ENCODE results near the gene TMEM150A. TPM values are rescaled to one million over a fixed set of nuclear protein-coding genes. Genes with fewer than 3 reads are reported as not detected.

Gene TMEM150A
- total and polyA plus RNA-seq, 7 donors = 7.4 to 29.9 (median 18.4) TPM

- no peak for DNase-seq
- H3K4me1 ChIP-seq = no peaks in the 10 kb centered on the region
- intact Hi-C loops (cut with DNase I) = no loop called here
- WGBS, 2 donors = 84 to 91% methylated on average over 9 of the region's 9 CpGs
- TF ChIP-seq EP300 (IDR thresholded peaks at IDR 0.05) = no peak
- TF ChIP-seq POLR2A (IDR thresholded peaks at IDR 0.05) = no peak
- TF ChIP-seq POLR2AphosphoS5 (IDR thresholded peaks at IDR 0.05) = no peak
- TF ChIP-seq CTCF (IDR thresholded peaks at IDR 0.05) = no peak
- H3K36me3 ChIP-seq = peaks cover 31 to 90% (median 53%) of the 10 kb centered on the region in 4 donors
- H3K9me3 ChIP-seq = no peaks in the 10 kb centered on the region
- no peak overlapping the region for H3K4me3 ChIP-seq
- H3K27me3 ChIP-seq = no peaks in the 10 kb centered on the region
- no peak overlapping the region for H3K27ac ChIP-seq
Observed at GRCh38 chr2:85649201-85650190, 47.0 kb upstream of the TMEM150A start.

GRCh38 chr2:85648619-85649018 is 46.1 kb upstream of the TMEM150A start:
- WGBS, 2 donors = 65 to 68% methylated on average over 2 of the region's 2 CpGs
- Histone ChIP-seq H3K4me3 (no peak overlapping the region), H3K4me1 (no peaks in the 10 kb centered on the region), H3K9me3 (no peaks in the 10 kb centered on the region), H3K36me3 (peaks cover 36 to 94% (median 53%) of the 10 kb centered on the region in 4 donors), H3K27me3 (no peaks in the 10 kb centered on the region), H3K27ac (no peak overlapping the region)
- DNase-seq = no peak
- TF ChIP-seq EP300 (IDR thresholded peaks at IDR 0.05) = no peak
- TF ChIP-seq CTCF (IDR thresholded peaks at IDR 0.05) = peak in 1 of 4 experiments; percentile 9
- intact Hi-C loops (cut with DNase I) = no loop called here

GRCh38 chr2:85647823-85648526 is 45.5 kb upstream of the TMEM150A start:
- intact Hi-C loops (cut with DNase I) = no loop called here
- Histone ChIP-seq H3K9me3 (no peaks in the 10 kb centered on the region), H3K27me3 (no peaks in the 10 kb centered on the region), H3K4me1 (no peaks in the 10 kb centered on the region), H3K4me3 (no peak overlapping the region), H3K36me3 (peaks cover 38 to 95% (median 53%) of the 10 kb centered on the region in 4 donors), H3K27ac (no peak overlapping the region)
- TF ChIP-seq POLR2A (IDR thresholded peaks at IDR 0.05) (no peak), CTCF (IDR thresholded peaks at IDR 0.05) (no peak), POLR2AphosphoS5 (IDR thresholded peaks at IDR 0.05) (no peak), EP300 (IDR thresholded peaks at IDR 0.05) (no peak)
- 75 to 90% methylated on average over 10 of the region's 10 CpGs for WGBS, 2 donors
- no peak for DNase-seq

- no peak for DNase-seq
- Histone ChIP-seq H3K36me3 (peaks cover 51 to 100% (median 66%) of the 10 kb centered on the region in 4 donors), H3K4me3 (no peak overlapping the region), H3K27ac (no peak overlapping the region), H3K9me3 (no peaks in the 10 kb centered on the region), H3K4me1 (no peaks in the 10 kb centered on the region), H3K27me3 (no peaks in the 10 kb centered on the region)
- WGBS, 2 donors = 90 to 92% methylated on average over 2 of the region's 2 CpGs
- intact Hi-C loops (cut with DNase I) = no loop called here
- no peak for TF ChIP-seq POLR2AphosphoS5 (IDR thresholded peaks at IDR 0.05)
- no peak for TF ChIP-seq CTCF (IDR thresholded peaks at IDR 0.05)
- TF ChIP-seq POLR2A (IDR thresholded peaks at IDR 0.05) = no peak
- no peak for TF ChIP-seq EP300 (IDR thresholded peaks at IDR 0.05)
Observed at GRCh38 chr2:85646166-85646565, 43.7 kb upstream of the TMEM150A start.

Measured in sigmoid colon (tissue), 7 donors.